ENCODE data around the gene SERPINA12. TPM values are rescaled to one million over a fixed set of nuclear protein-coding genes. Genes with fewer than 3 reads are reported as not detected.
A peak's percentile ranks its signal among the peaks of the same experiment; 100 is the strongest.

Gene SERPINA12
- total and polyA plus RNA-seq, 2 of the 13 experiments (the other 11 are each of a cell fraction or from before 2014, with no cell fraction given), result 0.08 TPM; not detected in 1

- TF ChIP-seq, protein P1, sequence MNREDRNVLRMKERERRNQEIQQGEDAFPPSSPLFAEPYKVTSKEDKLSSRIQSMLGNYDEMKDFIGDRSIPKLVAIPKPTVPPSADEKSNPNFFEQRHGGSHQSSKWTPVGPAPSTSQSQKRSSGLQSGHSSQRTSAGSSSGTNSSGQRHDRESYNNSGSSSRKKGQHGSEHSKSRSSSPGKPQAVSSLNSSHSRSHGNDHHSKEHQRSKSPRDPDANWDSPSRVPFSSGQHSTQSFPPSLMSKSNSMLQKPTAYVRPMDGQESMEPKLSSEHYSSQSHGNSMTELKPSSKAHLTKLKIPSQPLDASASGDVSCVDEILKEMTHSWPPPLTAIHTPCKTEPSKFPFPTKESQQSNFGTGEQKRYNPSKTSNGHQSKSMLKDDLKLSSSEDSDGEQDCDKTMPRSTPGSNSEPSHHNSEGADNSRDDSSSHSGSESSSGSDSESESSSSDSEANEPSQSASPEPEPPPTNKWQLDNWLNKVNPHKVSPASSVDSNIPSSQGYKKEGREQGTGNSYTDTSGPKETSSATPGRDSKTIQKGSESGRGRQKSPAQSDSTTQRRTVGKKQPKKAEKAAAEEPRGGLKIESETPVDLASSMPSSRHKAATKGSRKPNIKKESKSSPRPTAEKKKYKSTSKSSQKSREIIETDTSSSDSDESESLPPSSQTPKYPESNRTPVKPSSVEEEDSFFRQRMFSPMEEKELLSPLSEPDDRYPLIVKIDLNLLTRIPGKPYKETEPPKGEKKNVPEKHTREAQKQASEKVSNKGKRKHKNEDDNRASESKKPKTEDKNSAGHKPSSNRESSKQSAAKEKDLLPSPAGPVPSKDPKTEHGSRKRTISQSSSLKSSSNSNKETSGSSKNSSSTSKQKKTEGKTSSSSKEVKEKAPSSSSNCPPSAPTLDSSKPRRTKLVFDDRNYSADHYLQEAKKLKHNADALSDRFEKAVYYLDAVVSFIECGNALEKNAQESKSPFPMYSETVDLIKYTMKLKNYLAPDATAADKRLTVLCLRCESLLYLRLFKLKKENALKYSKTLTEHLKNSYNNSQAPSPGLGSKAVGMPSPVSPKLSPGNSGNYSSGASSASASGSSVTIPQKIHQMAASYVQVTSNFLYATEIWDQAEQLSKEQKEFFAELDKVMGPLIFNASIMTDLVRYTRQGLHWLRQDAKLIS (CRISPR knock-in tag; IDR thresholded peaks at IDR 0.05), result no peak
- TF ChIP-seq PITX1 (CRISPR knock-in tag; IDR thresholded peaks at IDR 0.05) (no peak), ZNF580 (CRISPR knock-in tag; IDR thresholded peaks at IDR 0.05; ENCODE audit: borderline replicate concordance, low read depth) (peak; percentile 33; the same call in 1 of the 2 replicates), SNAPC2 (CRISPR knock-in tag; IDR thresholded peaks at IDR 0.05) (no peak), ZMYM4 (CRISPR knock-in tag; IDR thresholded peaks at IDR 0.05) (peak; percentile 61), ZBTB43 (CRISPR knock-in tag; conservative IDR thresholded peaks at IDR 0.05) (0 out of 2 replicates have a peak, but pooled peaks have one; percentile 40), ZNF350 (CRISPR knock-in tag; IDR thresholded peaks at IDR 0.05; ENCODE audit: borderline replicate concordance, low read depth) (peak; percentile 60; the same call in 1 of the 2 replicates), ARID3A (IDR thresholded peaks at IDR 0.05; ENCODE audit: low read depth, low read length) (no peak), PPARG (CRISPR knock-in tag; conservative IDR thresholded peaks at IDR 0.05) (0 out of 2 replicates have a peak, but pooled peaks have one; percentile 24), ZBTB14 (CRISPR knock-in tag; IDR thresholded peaks at IDR 0.05) (no peak), GATAD1 (CRISPR knock-in tag; IDR thresholded peaks at IDR 0.05) (no peak), TRIM24 (CRISPR knock-in tag; IDR thresholded peaks at IDR 0.05) (no peak)
- TF ChIP-seq, protein P2, sequence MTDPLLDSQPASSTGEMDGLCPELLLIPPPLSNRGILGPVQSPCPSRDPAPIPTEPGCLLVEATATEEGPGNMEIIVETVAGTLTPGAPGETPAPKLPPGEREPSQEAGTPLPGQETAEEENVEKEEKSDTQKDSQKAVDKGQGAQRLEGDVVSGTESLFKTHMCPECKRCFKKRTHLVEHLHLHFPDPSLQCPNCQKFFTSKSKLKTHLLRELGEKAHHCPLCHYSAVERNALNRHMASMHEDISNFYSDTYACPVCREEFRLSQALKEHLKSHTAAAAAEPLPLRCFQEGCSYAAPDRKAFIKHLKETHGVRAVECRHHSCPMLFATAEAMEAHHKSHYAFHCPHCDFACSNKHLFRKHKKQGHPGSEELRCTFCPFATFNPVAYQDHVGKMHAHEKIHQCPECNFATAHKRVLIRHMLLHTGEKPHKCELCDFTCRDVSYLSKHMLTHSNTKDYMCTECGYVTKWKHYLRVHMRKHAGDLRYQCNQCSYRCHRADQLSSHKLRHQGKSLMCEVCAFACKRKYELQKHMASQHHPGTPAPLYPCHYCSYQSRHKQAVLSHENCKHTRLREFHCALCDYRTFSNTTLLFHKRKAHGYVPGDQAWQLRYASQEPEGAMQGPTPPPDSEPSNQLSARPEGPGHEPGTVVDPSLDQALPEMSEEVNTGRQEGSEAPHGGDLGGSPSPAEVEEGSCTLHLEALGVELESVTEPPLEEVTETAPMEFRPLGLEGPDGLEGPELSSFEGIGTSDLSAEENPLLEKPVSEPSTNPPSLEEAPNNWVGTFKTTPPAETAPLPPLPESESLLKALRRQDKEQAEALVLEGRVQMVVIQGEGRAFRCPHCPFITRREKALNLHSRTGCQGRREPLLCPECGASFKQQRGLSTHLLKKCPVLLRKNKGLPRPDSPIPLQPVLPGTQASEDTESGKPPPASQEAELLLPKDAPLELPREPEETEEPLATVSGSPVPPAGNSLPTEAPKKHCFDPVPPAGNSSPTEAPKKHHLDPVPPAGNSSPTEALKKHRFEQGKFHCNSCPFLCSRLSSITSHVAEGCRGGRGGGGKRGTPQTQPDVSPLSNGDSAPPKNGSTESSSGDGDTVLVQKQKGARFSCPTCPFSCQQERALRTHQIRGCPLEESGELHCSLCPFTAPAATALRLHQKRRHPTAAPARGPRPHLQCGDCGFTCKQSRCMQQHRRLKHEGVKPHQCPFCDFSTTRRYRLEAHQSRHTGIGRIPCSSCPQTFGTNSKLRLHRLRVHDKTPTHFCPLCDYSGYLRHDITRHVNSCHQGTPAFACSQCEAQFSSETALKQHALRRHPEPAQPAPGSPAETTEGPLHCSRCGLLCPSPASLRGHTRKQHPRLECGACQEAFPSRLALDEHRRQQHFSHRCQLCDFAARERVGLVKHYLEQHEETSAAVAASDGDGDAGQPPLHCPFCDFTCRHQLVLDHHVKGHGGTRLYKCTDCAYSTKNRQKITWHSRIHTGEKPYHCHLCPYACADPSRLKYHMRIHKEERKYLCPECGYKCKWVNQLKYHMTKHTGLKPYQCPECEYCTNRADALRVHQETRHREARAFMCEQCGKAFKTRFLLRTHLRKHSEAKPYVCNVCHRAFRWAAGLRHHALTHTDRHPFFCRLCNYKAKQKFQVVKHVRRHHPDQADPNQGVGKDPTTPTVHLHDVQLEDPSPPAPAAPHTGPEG (CRISPR knock-in tag; IDR thresholded peaks at IDR 0.05), result no peak
These were observed 39.1 kb upstream of the SERPINA12 start (continued) for GRCh38 chr14:94548131-94548998.

Measured in HepG2 (cell line).